ENCODE data around the gene CFAP73.

- TF ChIP-seq CTCF (conservative IDR thresholded peaks at IDR 0.05; ENCODE audit: low read depth in 2 of 2), result no peak
- TF ChIP-seq CREB1 (CRISPR knock-in tag; IDR thresholded peaks at IDR 0.05; ENCODE audit: low read depth), result no peak
- no peak for TF ChIP-seq POLR2AphosphoS5 (IDR thresholded peaks at IDR 0.05; ENCODE audit: low read depth)
- no peak for TF ChIP-seq REST (IDR thresholded peaks at IDR 0.05; ENCODE audit: unreplicated experiment)
- TF ChIP-seq ZNF114 (CRISPR knock-in tag; IDR thresholded peaks at IDR 0.05), result no peak
- no peak for TF ChIP-seq EZH2 (IDR thresholded peaks at IDR 0.05; ENCODE audit: low read depth, unreplicated experiment)
- TF ChIP-seq JUNB (IDR thresholded peaks at IDR 0.05; ENCODE audit: unreplicated experiment), result no peak
- no peak for TF ChIP-seq EZH2phosphoT487 (IDR thresholded peaks at IDR 0.05; ENCODE audit: unreplicated experiment)
- no peak for TF ChIP-seq NANOG (IDR thresholded peaks at IDR 0.05; ENCODE audit: borderline replicate concordance)
- TF ChIP-seq ETS1 (IDR thresholded peaks at IDR 0.05), result no peak
- no peak for TF ChIP-seq ZNF462 (CRISPR knock-in tag; IDR thresholded peaks at IDR 0.05)
- no peak for TF ChIP-seq STAT1 (IDR thresholded peaks at IDR 0.05; ENCODE audit: unreplicated experiment)
- TF ChIP-seq ZNF331 (CRISPR knock-in tag; IDR thresholded peaks at IDR 0.05; ENCODE audit: low read depth), result no peak
These were observed 48.1 kb downstream of the CFAP73 start for GRCh38 chr12:113197518-113198077.
